HepG2 (cell line): ENCODE data around the gene STIM2. TPM values are rescaled to one million over a fixed set of nuclear protein-coding genes. Genes with fewer than 3 reads are reported as not detected.
A peak's percentile ranks its signal among the peaks of the same experiment; 100 is the strongest.

Experiments
- BRF2 ChIP-seq: sonication (generic); formaldehyde crosslinking; IDR thresholded peaks from 2 replicates; pipeline ENCODE4 v1.8.1; 2022; ENCODE audit warnings: mild to moderate bottlenecking, missing genetic modification reagents
- CEBPZ ChIP-seq: IDR thresholded peaks from 2 replicates; pipeline ENCODE4 v1.6.1; 2012; ENCODE audit warnings: low read length, improper control_type of control experiment
- FOSL1 ChIP-seq: sonication (generic); formaldehyde crosslinking; IDR thresholded peaks from 2 replicates; pipeline ENCODE4 v1.9.0; 2021; ENCODE audit warnings: missing genetic modification reagents, borderline replicate concordance
- PHF8 ChIP-seq: sonication (generic); formaldehyde crosslinking; IDR thresholded peaks from 2 replicates; pipeline ENCODE4 v1.5.0; 2020; ENCODE audit warnings: missing genetic modification reagents
- PPARG ChIP-seq: conservative IDR thresholded peaks from 2 replicates; pipeline ENCODE4 v1.6.1; 2016; ENCODE audit warnings: missing biosample characterization, missing genetic modification reagents
- PRPF4 ChIP-seq: fragments of 200-400 bp; formaldehyde crosslinking; IDR thresholded peaks from 2 replicates; pipeline ENCODE4 v1.6.1; 2016; ENCODE audit warnings: low read length, low read depth; ENCODE audit not compliant: poor library complexity, severe bottlenecking
- RARA ChIP-seq: IDR thresholded peaks from 2 replicates; pipeline ENCODE4 v1.6.1; 2016; ENCODE audit warnings: missing genetic modification reagents, missing compliant biosample characterization
- REL ChIP-seq: sonication (generic); formaldehyde crosslinking; conservative IDR thresholded peaks from 2 replicates; pipeline ENCODE4 v1.8.0; 2022; ENCODE audit warnings: mild to moderate bottlenecking, missing genetic modification reagents, moderate library complexity
- SNAPC2 ChIP-seq: sonication (generic); formaldehyde crosslinking; IDR thresholded peaks from 2 replicates; pipeline ENCODE4 v1.8.1; 2022; ENCODE audit warnings: mild to moderate bottlenecking, missing genetic modification reagents
- SOX5 ChIP-seq: IDR thresholded peaks from 2 replicates; pipeline ENCODE4 v1.6.1; 2016; ENCODE audit warnings: borderline replicate concordance
- TBX2 ChIP-seq: sonication (generic); formaldehyde crosslinking; IDR thresholded peaks from 2 replicates; pipeline ENCODE4 v1.5.0; 2020; ENCODE audit warnings: missing genetic modification reagents, mild to moderate bottlenecking, borderline replicate concordance
- TBX3 ChIP-seq: fragments of 450-650 bp; IDR thresholded peaks from 2 replicates; pipeline ENCODE4 v1.6.1; 2017; ENCODE audit warnings: antibody characterized with exemption, mild to moderate bottlenecking, inconsistent platforms, borderline replicate concordance
- ZC3H4 ChIP-seq: sonication (generic); formaldehyde crosslinking; IDR thresholded peaks from 2 replicates; pipeline ENCODE4 v1.4.0; 2020; ENCODE audit warnings: missing genetic modification reagents, borderline replicate concordance
- ZNF136 ChIP-seq: sonication (generic); formaldehyde crosslinking; IDR thresholded peaks from 2 replicates; pipeline ENCODE4 v1.8.1; 2022; ENCODE audit warnings: low read depth, mild to moderate bottlenecking, moderate library complexity, missing genetic modification reagents
- ZNF24 ChIP-seq: fragments of 450-650 bp; IDR thresholded peaks from 2 replicates; pipeline ENCODE4 v1.6.1; 2017; ENCODE audit warnings: antibody characterized with exemption, mild to moderate bottlenecking
- ZNF430 ChIP-seq: sonication (generic); formaldehyde crosslinking; IDR thresholded peaks from 2 replicates; pipeline ENCODE4 v1.9.0; 2021; ENCODE audit warnings: mild to moderate bottlenecking, missing genetic modification reagents
- ZNF468 ChIP-seq: sonication (generic); formaldehyde crosslinking; IDR thresholded peaks from 2 replicates; pipeline ENCODE4 v1.8.0; 2022; ENCODE audit warnings: mild to moderate bottlenecking, moderate library complexity, missing genetic modification reagents
- ZNF512B ChIP-seq: sonication (generic); formaldehyde crosslinking; IDR thresholded peaks from 2 replicates; pipeline ENCODE4 v1.5.1; 2020; ENCODE audit warnings: missing genetic modification reagents, mild to moderate bottlenecking, borderline replicate concordance
- ZNF639 ChIP-seq: conservative IDR thresholded peaks from 2 replicates; pipeline ENCODE4 v1.6.1; 2018; ENCODE audit warnings: missing genetic modification reagents
- ZNF747 ChIP-seq: sonication (generic); formaldehyde crosslinking; IDR thresholded peaks from 2 replicates; pipeline ENCODE4 v1.8.1; 2023; ENCODE audit warnings: missing genetic modification reagents, mild to moderate bottlenecking, borderline replicate concordance
- ZSCAN29 ChIP-seq: sonication (generic); formaldehyde crosslinking; conservative IDR thresholded peaks from 2 replicates; pipeline ENCODE4 v1.4.0; 2020; ENCODE audit warnings: mild to moderate bottlenecking, missing genetic modification reagents
- polyA plus RNA-seq, 8 experiments: library from polyadenylated mRNA; depleted of rRNA in 3 of 8; stranded (reverse) in 7 of 8; unstranded in 1 of 8; fragments of >200 nt; fragmentation: Illumina TruSeq in 4 of 8; extraction: Trizol in 4 of 8; gene quantifications; 2 replicates each; pipeline versions ENCODE4 v1.2.1 to v1.2.3, GENCODE V29; 2011 to 2016; ENCODE audit warnings: low read depth in 4 of 8, missing spikeins in 1 of 8, mixed read lengths in 1 of 8; ENCODE audit not compliant: insufficient read depth in 1 of 8
- total RNA-seq, 5 experiments: library from RNA; depleted of rRNA; stranded (reverse); fragments of >200 nt; fragmentation: Illumina TruSeq; extraction: Trizol; gene quantifications; 2 replicates each; pipeline ENCODE4 v1.2.3, GENCODE V29; 2016; ENCODE audit warnings: low read depth in 1 of 5

Gene STIM2
- total and polyA plus RNA-seq, 2 of the 13 experiments (the other 11 are each of a cell fraction or from before 2014, with no cell fraction given), result 19.3 to 19.4 TPM

GRCh38 chr4:26821677-26822503, 38.8 kb upstream of the STIM2 start (continued):
- TF ChIP-seq ZNF512B (CRISPR knock-in tag), result no peak
- TF ChIP-seq PHF8 (CRISPR knock-in tag), result no peak
- TF ChIP-seq ZNF639 (CRISPR knock-in tag), result 0 out of 2 replicates have a peak, but pooled peaks have one; percentile 54
- no peak for TF ChIP-seq FOSL1 (CRISPR knock-in tag)
- TF ChIP-seq RARA (CRISPR knock-in tag), result peak; percentile 53
- TF ChIP-seq ZNF430, result peak; percentile 48; the same call in 1 of the 2 replicates
- TF ChIP-seq ZC3H4 (CRISPR knock-in tag), result no peak
- TF ChIP-seq REL, result no peak
- TF ChIP-seq PPARG (CRISPR knock-in tag), result peak; percentile 49; the same call in 1 of the 2 replicates
- peak; percentile 37; the same call in 1 of the 2 replicates for TF ChIP-seq TBX3
- TF ChIP-seq BRF2 (CRISPR knock-in tag), result no peak; the same call in 1 of the 2 replicates
- TF ChIP-seq SNAPC2 (CRISPR knock-in tag), result 0 out of 2 replicates have a peak, but pooled peaks have one; percentile 72
- peak; percentile 84 for TF ChIP-seq ZNF136
- TF ChIP-seq PRPF4, result no peak
- peak; percentile 70; the same call in 1 of the 2 replicates for TF ChIP-seq SOX5 (CRISPR knock-in tag)
- TF ChIP-seq ZSCAN29 (CRISPR knock-in tag), result no peak; the same call in 1 of the 2 replicates
- no peak for TF ChIP-seq ZNF747
- TF ChIP-seq ZNF468 (CRISPR knock-in tag), result no peak
- peak; percentile 65; the same call in 1 of the 2 replicates for TF ChIP-seq TBX2
- TF ChIP-seq ZNF24, result no peak
- TF ChIP-seq CEBPZ, result no peak
